Measurements from ENCODE around the gene VSIR.

DNA sequence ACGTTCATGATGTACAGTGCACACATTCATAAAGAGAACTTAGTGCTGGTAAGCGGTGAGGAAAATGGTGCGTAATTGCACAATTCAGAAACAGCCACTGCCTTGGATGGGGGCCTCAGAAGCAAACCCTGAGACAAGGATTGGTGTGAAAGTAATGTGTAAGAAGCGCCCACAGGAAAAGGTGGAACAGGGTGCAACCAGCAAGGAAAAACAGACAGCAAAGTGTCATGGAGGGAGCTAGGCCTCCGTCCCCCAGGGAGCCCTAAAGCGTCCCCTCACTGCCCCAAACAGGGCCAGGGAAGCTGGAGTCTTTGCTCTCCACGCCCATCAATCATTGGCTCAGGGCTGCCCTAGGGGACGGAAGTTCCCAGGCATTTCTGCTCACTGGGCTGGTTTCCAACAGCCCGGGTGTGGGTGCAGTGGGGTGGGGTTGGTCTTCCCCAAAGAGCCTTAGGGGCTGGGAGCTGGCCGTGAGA lies 44.1 kb downstream of the VSIR start:
- TF ChIP-seq, protein P1, sequence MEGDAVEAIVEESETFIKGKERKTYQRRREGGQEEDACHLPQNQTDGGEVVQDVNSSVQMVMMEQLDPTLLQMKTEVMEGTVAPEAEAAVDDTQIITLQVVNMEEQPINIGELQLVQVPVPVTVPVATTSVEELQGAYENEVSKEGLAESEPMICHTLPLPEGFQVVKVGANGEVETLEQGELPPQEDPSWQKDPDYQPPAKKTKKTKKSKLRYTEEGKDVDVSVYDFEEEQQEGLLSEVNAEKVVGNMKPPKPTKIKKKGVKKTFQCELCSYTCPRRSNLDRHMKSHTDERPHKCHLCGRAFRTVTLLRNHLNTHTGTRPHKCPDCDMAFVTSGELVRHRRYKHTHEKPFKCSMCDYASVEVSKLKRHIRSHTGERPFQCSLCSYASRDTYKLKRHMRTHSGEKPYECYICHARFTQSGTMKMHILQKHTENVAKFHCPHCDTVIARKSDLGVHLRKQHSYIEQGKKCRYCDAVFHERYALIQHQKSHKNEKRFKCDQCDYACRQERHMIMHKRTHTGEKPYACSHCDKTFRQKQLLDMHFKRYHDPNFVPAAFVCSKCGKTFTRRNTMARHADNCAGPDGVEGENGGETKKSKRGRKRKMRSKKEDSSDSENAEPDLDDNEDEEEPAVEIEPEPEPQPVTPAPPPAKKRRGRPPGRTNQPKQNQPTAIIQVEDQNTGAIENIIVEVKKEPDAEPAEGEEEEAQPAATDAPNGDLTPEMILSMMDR (IDR thresholded peaks at IDR 0.05): no peak
- no peak for TF ChIP-seq POLR2A (IDR thresholded peaks at IDR 0.05)
